HG03135 (cell line): ENCODE measurements around the gene EPN1.
A peak's percentile ranks its signal among the peaks of the same experiment; 100 is the strongest.

ENCODE experiments used
- ATAC-seq: cut with Tn5 transposase; IDR thresholded peaks from one replicate; pipeline ENCODE4 v1.9.1; 2021; ENCODE audit warnings: mild to moderate bottlenecking, moderate library complexity; ENCODE audit not compliant: unreplicated experiment

EPN1 gene

DNA sequence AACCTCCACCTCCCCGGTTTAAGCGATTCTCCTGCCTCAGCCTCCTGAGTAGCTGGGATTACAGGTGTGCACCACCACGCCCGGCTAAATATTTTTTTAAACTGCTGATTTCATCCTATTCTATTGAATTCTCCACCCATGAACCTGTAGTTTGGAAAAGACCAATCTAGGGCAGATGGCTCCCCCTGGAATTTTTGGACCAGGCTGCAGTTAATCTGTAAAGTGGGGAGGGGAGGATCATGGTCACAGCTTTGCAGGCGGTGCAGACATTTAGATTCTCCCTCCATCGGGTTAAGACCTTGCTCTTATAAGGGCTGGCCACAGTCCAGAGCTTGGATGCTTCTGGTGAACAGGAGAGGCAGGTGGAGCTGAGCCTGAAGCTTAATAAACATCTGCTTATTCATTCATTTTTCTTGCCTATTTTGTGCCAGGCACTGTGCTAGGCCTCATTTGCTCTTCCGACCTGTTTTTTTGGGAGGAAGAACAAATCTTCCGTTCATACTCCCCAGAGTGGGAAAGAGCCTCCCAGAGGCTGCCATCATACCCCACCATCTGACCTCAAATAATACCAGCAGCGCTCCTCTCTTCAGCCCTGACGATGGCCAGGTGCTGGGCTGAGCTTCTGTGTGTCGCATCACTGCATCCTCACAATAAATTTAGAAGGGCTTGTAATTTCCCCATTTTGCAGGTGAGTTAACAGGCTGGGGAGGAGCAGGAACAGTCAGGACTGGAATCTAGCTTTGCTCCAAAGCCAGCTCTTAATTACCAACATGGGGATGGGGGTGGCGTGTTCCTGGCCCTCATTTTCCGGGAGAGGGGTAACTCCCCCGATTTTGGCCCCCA is 27.9 kb upstream of the EPN1 start:
- no peak for ATAC-seq

GRCh38 chr19:55647732-55648584 is 27.1 kb upstream of the EPN1 start, which contains the start of gene CCDC106:
Gene CCDC106 (plus strand): TSS chr19:55648212. CDS start chr19:55649047, 835 bp downstream.
- ATAC-seq = no peak

- no peak for ATAC-seq
Observed at GRCh38 chr19:55648585-55649267, 26.3 kb upstream of the EPN1 start.

DNA sequence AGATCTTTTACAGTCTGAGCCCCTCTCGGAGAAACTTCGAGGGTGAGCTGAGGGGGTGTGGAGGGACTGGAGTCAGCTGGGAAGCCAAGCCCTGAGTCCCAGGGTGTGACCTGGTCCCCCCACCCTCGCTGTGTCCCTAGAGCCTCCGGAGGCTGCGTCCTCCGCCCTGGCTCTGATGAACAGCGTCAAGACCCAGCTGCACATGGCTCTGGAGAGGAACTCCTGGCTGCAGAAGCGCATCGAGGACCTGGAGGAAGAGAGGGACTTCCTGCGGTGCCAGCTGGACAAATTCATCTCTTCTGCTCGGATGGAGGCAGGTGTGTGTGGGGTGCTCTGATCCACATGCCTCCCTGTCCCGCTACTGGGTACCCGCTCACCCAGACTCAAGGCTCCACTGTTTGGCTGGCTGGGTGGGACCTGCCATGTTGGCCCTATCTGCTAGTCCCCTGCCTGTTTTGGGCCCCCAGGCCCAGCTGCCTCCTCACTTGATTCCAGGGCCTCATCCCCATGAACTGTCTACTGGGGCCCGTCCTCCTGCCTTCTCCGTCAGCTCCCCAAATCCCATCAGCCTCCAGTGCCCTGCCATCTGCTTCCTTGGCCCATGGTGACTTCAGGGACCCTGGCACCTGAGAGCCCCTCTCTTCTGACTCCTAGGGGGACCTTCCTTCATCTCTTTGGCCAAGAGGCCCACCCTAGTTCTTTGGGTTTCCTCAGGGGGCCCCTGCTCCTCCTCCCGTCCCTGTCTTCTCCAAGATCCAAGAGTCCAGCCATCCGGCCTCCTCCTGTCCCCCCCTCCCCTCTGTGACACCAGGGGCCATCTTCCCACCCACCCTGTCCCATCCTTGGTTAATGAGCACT is 25.5 kb upstream of the EPN1 start:
- no peak for ATAC-seq

DNA sequence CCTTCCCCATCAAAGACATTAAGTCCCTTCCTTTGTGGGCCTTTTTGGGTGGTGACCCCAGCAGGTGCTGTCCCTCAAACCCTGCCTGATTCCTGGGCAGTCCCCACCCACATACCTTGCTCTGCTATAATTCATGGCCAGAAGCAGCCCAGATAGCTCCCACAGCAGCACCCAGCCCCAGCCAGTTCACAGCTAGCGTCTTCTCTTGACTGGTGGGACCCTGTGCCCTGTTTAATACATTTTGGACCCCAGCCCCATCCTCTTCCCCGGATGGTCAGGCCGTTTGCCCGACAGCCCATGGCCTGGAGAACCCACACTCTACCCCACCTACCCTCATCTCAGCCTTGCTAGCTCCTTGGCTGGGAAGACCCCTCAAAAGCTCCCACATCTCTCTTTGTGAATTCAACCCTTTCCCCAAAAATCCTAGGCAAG is 24.9 kb upstream of the EPN1 start:
- ATAC-seq = no peak

GRCh38 chr19:55650602-55651230 is 24.3 kb upstream of the EPN1 start:
- ATAC-seq = no peak

DNA sequence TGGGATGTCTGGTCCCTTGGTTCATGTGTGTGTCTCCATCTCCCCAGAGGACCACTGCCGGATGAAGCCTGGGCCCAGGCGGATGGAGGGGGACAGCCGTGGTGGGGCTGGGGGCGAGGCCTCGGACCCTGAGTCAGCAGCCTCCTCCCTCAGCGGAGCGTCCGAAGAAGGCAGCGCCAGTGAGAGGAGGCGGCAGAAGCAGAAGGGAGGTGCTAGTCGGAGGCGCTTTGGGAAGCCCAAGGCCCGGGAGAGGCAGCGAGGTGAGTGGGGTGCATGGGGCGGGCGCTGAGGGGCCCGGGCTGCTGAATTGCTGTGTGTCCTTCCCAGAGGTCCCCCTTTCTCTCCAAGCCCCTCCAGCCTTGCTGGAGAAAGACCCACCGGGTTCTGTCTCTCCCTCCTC is 23.8 kb upstream of the EPN1 start:
- no peak for ATAC-seq

DNA sequence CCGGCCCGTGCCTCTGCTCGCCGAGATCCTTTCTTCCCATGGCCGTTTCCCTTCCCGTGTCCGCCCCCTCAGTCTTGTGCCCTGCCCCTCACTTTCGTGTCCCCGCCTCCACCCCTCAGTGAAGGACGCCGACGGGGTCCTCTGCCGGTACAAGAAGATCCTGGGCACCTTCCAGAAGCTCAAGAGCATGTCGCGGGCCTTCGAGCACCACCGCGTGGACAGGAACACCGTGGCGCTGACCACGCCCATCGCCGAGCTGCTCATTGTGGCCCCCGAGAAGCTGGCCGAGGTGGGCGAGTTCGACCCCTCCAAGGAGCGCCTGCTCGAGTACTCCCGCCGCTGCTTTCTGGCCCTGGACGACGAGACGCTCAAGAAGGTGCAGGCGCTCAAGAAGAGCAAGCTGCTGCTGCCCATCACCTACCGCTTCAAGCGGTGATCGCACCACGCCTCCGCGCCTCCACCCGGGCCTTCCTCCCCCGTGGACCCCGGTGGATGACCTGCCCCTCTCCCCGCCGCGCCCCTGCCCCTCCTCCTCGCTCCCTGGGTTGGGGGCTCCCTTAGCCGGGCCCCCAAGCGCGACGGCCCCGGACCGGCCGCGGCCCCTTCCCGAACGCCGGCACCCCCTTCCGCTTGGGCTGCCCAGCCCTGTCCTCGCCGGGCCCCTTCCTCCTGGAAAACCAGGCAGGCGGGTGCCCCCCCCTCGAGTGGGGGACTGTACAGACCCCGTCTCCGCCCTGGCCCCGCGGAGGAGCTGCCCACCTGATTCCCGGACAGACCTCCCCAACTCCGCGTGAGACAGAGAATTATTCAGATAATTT is 22.5 kb upstream of the EPN1 start:
- ATAC-seq = no peak

DNA sequence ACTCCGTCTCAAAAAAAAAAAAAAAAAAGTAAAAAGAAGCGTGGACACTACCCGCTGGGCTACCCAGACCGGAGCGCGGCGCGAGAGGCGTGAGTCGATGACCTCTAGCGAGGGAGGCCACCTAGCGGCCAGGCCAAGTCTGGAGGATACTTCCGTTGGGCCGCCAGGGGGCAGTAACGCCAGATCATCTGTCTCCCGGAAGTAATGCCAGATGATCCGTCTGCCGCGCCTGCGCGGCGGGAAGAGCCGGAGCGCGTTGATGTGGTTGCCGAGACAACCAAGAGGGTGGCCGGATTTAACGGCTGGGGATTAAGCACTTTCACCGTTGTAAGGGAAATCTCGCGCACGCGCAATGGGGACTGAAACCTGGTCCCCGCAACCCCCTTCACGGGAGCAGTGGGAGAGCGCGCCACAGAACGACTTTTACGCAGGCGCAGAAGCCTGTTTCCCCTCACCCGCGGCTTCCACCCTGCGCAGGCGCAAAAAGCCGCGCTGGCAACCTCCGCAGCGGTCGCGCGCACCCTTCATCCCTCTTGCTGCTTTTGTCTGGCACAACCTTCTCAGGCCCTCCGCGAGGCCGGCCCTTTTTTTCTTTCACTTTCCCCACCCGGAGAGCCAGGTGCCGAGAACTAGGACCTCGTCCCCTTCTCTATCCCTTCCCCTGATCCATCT is 21.2 kb upstream of the EPN1 start:
- ATAC-seq = peak; percentile 36

DNA sequence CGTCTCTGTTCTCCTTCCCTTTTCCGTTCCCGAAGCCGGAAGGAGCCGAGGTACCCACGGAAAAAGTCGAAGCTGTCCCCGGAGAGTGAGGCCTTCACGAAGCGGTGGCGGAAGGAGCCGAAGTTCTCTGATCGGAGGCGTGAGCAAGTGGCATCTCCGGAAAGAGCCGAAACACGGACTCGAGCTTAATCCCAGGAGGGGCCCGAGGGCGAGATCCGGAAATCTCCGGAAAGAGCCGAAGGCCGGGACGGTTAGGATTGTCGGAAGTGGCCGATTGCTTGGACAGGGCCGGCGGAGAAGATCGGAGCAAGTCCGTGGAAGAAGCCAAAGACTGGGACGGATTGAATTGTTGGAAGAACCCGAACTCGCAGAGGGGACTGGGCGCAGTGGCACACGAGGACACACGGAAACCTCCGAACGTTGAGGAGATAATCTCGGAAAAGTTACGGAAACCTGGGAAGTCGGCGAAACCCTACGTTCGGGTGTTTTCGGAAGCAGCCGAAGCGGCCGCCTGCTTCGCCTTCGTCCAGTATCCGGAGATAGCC is 20.6 kb upstream of the EPN1 start:
- peak; percentile 61 for ATAC-seq

DNA sequence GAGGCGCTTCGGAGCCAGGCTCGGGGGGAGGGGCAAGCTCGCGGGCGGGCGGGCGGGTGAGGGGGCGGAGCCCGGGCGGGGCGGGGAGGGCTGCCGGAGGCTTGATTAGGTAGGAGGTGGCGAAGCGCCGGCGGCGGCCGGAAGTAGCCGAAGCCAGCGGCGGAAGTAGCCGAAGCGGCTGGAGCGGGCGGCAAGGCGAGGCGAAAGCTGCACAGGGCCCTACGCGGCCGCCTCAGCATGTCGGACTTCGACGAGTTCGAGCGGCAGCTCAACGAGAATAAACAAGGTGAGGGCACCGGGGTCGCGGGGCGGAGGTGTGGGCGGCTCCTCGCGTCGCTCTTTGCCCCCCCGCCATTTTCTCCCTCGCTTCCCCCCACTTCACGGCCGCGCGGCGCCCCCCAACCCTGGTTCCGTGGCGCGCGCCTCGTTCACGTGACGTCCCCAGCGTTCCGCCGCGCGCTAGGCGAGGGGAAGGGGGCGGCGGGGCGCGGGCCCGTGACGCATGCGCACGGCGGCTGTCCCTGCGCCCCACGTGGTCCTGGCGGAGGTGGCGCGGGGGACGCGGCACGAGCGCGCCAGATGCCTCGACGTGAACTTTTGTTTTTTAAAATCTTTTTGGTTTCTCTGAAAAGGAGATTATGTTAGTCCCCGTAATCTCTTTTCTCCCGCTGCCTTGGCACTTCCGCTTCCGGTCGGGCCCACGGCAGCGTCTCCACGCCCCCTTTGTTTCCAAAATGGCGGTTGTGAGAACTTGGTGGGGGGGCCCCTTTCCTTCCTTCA is 20.0 kb upstream of the EPN1 start, which contains the start of gene U2AF2:
TSS of gene U2AF2 (plus strand) at position 168 of the 780 bp plus-strand sequence. CDS start at position 238, 70 bp downstream.
- ATAC-seq = peak; percentile 34

DNA sequence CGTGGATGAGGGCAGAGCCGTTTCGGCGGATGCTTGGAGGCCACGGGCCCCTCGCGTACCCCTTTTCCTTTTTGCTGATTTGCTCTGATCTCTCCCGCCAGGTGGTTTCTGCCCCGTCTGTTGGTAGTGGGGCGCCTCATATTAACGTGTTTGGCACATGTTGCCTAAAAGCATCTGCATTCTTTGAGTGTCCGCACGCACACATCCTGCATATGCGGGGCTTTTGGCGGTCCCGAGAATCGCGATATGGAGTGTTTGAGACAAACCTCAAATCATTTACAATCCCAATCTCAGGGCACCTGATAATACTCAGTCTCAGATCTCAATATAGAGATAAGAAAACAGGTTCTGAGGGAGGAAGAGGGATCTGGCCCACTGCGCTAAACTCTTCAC is 19.4 kb upstream of the EPN1 start:
- no peak for ATAC-seq

GRCh38 chr19:55656552-55656951 is 18.5 kb upstream of the EPN1 start:
- no peak for ATAC-seq

- no peak for ATAC-seq
Observed at GRCh38 chr19:55656988-55657747, 17.9 kb upstream of the EPN1 start.

DNA sequence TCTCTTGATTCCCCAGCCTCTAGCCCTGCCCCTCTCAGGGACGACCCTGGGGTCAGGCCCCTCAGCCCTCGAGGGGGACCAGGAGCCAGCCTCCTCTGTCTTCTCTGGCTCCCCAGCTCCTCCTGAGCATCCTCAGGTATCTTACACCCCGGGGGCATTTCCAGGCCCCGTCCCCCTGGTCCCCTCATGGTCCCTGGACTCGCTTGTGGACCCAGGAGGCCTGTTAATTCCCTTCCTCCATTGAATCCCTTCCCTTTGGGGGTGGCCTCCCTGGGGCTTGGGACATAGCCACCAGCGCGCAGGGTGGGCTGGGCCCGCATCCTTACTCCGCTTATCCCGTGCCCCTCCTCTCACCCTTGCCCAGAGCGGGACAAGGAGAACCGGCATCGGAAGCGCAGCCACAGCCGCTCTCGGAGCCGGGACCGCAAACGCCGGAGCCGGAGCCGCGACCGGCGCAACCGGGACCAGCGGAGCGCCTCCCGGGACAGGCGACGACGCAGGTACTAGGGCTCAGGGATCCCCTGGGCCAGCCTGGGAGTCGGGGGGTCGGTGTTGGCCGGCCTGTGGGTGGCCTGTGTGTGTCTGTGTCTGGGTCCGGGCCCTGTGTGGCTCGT is 16.1 kb upstream of the EPN1 start:
- ATAC-seq = no peak

- no peak for ATAC-seq
Observed at GRCh38 chr19:55659822-55660221, 15.2 kb upstream of the EPN1 start.
